ENCODE data around the gene SLC28A1.
"Not testable (repeated sequence)": the region's sequence is repeated elsewhere in the genome, so short reads cannot be mapped to it uniquely, and the experiment has no call there.

The SLC28A1 gene

DNA sequence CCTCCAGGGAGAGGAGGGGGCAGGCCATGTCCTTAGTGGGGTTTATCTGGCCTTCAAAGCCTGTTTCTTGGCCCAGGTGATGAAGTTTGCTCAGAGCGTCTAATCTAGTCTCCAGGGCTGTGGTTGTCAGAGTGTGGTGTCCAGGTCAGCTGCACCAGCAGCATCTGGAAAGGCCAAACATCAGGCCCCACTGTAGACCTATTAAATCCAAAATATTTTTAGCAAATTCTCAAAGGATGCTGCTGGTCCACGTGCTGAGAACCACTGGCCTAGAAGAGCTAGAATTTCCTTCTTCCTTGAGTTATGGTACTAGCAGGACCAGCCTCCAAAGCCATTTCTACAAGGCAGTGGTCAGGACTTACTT is 28.9 kb downstream of the SLC28A1 start:
- DNase-seq, result no peak

DNA sequence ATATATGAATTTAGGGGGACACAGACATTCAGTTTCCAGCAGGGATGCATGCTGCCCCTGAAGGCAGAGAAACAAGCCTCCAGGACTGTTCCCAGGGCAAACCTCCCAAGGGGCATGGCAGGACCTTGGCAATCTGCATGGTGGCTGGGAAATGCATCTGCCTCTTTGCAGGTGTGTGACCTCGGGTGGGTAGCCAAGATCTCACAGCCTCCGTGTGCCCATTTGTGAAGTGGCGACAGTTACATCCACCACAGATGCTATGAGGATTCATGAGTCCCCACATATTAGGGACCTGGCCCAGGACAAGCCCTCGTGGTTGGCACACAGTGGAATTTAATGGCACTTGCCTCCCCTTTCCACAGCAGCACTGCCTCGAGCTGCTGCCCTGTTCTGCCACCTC is 29.9 kb downstream of the SLC28A1 start:
- DNase-seq, result no peak

DNA sequence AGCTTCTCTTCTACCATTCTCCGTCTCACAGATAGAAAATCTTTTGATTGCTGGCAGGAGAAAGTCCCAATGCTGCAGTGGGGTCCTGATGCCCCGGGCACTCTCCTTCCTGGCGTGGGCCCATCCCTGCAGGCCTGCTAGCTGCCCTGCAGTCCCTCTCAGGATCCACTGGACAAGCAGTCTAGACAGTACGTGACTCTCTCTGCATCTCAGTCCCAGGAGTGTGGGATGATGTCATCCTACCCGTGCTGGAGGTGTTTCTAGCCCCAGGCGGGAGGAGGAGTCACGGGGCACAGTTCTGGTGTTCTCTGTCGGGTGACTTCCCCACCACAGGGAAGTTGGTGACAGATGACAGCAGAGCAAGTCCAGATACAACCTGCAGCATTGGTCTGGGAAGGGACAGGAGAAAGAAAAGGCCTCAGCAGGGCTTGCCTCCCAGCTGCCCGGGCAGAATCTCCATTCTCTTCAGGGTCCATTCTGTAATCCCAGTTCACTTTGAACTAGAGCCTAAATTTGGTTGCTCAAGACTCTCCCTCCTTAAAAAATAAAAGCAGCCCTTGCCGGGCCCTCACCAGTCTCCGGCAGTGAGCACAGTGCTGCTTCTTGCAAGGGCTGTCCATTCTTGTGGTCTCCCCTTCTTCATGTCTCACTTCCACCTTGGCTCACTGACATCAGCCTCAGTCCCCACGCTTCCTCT is 30.6 kb downstream of the SLC28A1 start:
- peak; percentile 63 for DNase-seq

DNA sequence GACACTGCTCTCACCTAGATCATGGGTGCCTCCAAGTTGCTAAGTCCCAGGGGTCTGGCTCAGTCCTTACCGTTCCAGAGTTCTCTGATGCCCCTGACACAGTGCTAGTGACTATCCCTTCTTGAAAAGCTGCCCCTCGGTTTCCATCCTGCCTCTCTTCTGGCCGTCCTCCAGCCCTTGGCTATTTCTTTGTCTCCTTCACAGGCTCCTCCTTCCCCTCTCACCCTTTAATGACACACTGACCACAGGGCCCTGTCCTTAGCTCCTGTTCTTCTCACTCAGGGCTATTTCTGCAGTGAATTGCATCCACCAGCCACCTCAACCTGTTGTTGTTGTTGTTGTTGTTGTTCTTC is 31.1 kb downstream of the SLC28A1 start:
- DNase-seq, result no peak

DNA sequence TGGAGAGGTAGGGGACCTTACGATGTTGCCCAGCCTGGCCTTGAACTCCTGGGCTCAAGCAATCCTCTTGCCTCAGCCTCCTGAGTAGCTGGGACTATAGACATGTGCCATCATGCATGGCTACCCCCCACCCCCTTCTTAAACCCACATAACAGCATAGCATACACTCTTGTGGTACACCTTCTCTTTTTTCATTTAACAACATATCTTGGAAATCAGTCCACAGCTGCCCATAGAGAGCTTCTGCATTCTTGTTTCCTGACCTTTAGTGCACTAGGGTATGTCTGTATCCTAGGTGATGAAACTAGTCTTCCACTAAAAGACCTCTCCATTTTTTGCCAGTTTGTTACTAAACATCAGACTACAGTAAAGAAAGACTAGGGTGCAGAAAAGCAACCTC is 33.0 kb downstream of the SLC28A1 start:
- no peak for DNase-seq

DNA sequence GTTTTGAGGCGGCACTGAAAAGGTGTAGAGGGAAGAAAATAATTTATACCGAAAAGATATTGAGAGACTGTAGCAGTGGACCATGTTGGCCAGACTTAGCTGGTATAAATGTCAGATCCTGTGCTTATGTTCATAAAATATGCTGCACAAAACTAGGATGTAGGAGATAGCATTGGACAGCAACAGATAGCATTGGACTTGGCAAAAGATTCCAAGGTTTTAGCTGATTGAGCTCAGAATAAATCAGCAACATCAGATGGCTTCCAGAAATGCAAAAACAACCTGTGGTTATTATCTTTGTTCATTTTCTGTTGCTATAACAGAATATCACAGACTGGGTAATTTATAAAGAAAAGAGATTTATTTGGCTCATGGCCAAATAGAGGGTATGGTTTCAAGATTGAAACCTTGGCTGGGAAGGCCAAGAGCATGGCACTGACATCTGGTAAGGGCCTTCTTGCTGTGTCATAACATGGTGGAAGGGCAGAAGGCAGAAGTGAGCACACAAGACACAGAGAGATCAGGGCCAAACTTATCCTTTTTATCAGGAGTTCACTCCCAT is 34.7 kb downstream of the SLC28A1 start:
- DNase-seq, result no peak

DNA sequence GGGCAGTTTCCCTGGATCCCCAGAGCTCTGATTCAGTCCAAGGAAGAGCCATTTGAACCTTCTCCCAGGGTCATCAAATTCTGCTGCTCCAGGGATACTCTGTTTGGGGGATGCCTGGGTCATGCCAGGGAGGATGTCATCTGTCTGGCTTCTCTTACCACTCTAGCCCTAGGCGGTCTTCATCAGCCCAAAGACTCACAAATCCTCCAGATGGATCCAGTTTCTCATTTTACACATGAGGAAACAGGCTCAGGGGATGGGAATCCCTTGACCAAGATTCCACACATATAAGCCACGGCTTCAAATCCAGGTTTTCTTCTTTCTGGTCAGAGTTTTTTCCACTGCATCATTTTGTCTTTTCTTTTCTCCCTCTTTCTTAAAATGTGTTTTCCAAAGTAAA is 36.7 kb downstream of the SLC28A1 start:
- DNase-seq, result no peak

DNA sequence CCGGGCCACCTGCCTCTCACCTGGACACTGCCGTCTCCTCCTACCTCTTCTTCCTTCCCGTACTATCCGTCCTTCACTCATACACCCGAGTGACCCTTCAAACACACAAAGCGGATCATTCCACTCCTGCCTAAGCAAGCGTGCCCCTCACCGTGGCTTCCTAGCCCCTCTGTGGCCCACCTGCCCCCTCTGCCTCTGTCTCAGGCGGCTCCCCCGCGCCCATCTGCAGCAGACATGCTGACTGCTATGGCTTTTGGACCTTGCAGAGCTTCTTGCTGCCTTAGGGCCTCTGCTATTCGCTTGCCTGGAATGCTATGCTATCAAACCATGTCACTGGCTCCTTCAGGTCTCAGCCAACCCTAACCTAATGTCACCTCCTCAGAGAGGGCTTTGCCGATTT is 38.1 kb downstream of the SLC28A1 start:
- DNase-seq, result no peak

DNA sequence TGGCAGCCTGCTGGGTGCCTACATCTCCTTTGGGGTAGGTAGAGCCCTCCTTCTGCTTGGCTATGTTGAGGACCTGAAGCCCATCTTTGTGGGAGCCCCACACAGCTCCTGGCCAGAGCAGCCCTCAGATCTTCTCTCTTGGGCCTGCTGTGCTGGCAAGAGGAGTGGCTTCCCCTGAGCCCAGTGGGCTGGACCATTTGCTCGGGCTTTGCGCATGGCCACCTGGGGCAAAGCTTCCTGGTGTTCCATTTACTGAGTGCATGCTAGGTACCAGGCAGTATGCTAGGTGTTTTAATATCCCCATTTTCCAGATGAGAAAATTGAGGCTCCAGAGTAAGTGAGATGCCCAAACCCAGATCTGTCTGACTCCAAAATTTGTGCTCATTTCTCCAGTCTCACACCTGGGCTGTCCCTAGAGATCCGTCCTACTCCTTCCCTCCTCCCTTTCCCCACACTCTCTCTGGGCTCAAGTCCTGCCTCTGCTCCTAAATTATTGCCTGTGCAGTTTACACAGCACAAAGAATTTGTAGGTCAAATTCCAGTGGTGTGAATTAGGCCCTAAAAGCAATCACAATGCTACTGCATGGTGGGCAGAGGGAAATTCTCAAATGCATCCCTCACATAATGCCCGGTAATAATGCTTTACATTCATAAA is 39.7 kb downstream of the SLC28A1 start:
- DNase-seq, result no peak

DNA sequence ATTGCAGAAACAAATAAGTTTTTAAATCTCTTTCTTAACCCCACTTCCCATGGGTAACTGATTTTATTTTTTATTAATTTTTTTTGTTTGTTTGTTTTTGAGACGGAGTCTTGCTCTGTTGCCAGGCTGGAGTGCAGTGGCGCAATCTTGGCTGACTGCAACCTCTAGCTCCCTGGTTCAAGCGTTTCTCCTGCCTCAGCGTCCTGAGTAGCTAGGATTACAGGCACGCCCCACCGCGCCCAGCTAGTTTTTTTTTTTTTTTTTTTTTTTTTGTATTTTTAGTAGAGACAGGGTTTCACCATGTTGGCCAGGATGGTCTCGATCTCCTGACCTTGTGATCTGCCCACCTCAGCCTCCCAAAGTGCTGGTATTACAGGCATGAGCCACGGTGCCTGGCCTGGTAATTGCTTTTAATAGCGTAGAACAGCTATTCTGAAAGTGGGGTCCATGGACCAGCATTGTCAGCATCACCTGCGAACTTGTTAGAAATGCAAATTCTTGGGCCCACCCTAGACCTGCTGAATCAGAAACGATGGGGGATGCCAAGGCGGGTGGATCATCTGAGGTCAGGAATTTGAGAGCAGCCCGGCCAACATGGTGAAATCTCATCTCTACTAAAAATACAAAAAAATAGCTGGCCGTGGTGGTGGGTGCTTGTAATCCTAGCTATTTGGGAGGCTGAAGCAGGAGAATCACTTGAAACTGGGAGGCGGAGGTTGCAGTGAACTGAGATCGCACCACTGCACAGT is 40.5 kb downstream of the SLC28A1 start:
- DNase-seq, result not testable (repeated sequence)

DNA sequence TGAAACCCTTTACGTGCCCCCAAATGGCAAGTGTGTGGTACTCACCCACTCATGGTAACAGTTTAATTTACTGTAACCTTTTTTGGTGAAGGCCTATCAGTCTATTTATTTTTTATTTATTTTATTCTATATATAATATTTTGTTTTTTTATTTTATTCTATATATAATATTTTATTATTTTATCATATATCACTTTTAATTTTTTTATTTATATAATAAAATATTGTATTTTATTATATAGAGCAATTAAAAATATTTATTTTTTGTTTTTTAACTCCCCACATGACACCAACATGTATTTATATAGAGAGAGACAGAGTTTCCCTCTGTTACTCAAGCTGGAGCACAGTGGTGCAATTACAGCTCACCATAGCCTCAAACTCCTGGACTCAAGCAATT is 41.4 kb downstream of the SLC28A1 start:
- DNase-seq, result no peak

DNA sequence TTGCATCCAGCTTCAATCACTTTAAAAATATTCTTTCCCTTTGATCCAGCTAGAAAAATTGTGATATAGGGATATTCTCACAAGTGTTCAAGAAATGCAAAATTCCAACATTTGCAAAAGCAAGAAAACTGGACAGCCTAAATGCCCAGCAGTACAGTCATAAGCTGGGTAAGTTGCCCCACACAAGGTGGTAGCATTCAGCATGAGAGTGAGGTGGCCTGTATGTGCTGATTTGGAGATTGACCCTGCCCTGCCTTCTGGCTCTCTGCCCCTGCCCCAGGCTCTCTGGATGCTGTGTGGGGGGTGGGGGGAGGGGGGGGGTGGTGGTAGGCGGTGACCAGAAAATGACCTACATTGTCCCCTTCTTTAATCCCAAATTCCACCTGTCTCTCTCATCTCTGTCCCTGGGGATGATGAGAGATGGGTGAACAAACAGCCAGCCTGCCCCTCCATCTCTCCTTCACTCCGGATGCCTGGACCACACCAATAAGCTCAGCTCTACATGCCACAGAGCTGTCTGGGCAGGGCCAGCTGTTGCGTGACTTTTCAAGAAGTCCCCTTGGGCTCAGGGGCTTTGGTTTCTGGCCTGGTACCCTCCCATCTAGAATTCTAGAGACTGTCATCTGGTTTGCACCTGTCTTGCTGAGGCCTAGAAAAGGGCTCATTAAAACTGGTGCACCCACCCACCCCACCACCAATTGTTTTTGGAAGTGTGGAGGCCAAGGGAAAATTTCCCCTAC is 42.2 kb downstream of the SLC28A1 start:
- no peak for DNase-seq

DNA sequence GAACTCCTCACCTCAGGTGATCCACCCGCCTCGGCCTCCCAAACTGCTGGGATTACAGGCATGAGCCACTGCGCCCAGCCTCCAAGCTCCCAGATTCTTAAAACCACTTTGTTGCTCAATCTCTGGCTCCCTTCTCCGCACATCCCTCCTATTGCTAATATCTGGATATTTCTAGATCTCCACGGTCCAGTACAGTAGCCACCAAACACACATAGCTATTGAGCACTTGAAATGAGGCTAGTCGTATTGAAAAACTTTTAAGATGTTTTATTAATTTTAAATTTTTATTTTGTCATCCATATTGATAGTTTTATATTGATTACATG is 44.3 kb downstream of the SLC28A1 start:
- no peak for DNase-seq

DNA sequence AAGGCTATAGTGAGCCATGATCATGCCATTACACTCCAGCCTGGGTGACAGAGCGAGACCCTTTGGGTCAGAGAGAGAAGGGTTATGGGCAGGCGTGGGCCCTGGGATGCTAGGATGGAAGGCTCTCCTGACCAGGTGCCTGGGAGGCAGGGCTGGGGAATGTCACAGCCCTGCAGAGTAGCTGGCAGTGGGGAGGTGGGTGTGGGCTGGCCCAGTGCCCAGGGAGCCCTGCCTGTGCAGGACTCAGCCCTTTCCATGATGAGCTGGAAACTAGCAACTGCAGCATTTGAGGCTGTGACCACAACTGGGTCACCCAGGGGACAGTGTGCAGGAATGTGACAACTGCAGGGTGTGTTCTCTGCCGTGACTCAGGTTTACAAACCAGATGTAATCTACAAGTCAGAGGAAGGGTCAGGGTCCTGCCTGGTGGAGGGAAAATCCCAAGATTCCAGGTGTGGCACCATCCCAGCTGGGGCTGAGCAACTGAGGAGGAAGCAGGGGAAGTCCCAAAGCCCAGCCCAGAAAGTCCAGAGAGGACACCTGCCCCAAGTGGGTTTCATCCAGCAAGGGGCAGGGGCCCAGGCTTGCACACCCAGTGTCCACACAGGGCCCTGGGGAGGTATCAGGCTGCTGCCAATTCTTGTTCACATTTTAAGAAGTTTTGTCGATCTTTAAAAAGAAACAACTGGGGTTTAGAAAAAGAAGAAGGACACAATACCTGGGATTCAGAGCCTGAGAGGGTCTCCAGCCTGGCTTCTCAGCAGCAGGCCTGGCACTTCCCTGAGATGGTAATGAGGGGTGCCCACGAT is 45.5 kb downstream of the SLC28A1 start:
- no peak for DNase-seq

DNA sequence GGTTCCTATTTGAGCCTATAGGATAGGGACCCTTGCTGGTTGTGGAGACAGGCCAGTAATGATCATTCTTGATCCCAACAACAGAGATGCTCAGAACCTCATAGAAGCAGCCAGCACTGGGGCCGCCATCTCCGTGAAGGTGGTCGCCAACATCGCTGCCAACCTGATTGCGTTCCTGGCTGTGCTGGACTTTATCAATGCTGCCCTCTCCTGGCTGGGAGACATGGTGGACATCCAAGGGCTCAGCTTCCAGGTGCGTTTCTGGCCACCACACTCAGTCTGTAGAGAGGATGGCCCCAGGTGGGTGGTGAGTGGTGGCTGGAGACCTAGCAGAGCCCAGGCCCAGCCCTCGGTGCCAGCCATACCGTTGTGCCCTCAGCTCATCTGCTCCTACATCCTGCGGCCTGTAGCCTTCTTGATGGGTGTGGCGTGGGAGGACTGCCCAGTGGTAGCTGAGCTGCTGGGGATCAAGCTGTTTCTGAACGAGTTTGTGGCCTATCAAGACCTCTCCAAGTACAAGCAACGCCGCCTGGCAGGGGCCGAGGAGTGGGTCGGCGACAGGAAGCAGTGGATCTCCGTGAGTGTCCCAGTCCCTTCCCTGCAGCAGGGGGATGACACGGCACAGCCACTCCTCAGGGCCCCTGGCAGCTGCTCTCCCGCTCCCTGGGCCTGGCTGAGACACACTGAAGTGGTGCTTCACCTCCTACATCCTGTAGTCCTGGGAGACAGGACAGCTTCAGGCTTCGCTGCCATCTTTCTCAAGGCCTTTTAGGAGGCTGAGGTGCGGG is 50.7 kb downstream of the SLC28A1 start:
- no peak for DNase-seq

DNA sequence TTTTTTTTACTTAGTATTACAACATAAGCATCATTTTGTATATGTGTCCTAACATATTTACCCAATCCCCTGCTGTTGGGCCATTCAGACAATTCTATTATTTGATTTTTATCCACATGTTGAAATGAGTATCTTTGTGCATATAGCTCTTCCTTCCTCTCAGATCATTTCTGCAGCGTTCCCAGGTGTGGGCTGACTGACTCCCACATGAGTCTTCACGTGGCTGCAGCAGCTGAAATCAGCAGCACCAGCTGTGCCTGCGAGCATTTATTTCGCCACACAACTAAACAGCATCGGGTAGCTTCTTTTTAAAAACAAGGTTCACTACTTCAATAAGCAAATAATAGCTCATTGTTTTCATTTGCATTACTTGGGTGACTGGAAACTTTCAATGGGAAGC is 52.7 kb downstream of the SLC28A1 start:
- DNase-seq, result no peak

DNA sequence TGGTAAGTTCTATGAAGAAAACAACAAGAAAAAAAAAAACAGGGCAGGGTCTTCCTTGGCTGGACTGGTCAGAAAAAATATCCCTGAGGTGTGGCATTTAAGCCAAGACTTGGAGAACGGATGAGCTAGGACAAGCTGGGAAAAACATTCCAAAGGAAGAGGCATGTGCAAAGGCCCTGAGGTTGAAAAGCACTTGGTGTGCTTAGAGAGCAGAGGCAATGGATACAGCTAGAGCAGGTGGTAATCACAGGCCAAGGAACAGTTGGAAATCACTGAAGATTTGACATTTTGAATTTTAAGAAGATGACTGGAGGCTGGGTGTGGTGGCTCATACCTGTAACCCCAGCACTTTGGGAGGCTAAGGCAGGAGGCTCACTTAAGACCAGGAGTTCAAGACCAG is 54.3 kb downstream of the SLC28A1 start:
- DNase-seq, result no peak

DNA sequence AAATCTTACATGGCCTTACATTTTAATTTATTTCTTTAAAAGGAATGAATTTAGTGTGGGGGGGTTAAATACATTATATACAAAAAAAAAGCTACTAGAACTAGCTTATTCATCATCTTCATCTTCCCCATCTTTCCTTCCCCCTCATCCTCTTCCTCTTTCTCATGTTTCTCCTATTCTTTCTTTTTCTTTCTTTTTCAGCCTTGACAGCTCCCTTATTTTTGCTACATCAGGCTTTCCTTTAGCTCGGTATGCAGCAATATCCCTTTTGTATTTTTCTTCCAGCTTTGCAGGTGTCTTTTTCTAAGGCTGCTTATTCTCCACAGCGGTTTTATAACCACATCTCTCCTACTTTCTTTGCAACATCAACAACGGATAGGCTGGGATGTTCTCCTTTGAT is 55.9 kb downstream of the SLC28A1 start:
- DNase-seq, result no peak

DNA sequence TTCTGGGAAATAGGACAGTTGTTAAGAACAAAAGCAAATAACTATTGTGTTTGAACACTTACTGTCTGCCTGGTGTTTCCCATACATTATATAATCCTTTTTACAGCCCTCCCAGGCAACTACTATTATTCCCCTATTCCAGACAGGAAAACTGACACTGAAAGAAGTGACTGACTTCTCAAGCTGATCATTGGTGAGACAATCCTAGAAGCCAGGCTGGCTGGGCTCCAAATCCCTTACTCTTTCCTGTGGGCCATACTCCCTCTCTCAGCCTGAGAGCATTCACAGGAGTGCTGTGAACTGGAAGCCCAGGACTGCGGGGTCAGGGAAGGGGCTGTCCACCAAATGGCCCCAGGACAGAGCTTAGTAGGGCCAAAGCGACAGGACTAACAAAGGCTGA is 58.0 kb downstream of the SLC28A1 start:
- DNase-seq, result no peak

DNA sequence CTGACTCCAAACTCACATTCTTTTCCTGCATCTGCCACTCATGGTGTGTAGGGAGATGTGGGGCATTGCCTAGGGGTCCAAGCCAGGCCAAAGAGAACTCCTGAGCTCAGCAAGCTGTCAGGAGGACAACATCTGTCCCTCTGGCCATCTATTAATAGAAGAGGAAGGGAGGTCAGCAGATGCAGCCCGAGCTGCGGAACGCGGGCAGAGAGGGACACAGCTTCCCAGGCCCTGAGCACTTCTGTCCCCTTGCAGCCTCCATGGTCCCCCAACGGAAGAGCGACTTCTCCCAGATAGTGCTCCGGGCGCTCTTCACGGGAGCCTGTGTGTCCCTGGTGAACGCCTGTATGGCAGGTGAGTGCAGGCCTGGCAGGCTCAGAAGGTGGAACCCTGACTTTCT is 59.8 kb downstream of the SLC28A1 start:
- no peak for DNase-seq

DNA sequence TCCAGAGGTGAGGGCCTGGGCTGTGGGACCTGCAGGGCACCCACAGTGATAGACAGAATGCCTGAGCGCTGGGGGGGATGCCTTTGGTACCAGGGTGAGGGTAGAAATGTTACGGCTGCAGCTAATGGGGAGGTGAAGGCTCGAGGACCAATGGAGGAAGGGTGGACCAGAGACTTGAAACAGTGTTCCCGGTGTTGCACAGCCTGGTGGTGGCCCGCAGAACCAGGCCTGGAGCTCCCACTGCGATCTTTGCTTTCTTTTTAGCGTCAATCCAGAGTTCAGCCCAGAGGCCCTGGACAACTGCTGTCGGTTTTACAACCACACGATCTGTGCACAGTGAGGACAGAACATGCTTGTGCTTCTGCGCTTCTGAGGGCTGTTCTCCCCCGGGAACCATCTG is 60.4 kb downstream of the SLC28A1 start:
- no peak for DNase-seq

Measured in OCI-M1 (cell line).